ENCODE data around the gene NRXN3. TPM values are rescaled to one million over a fixed set of nuclear protein-coding genes. Genes with fewer than 3 reads are reported as not detected.

Gene NRXN3
- total and polyA plus RNA-seq, 7 donors, result 0.06 to 0.74 (median 0.15) TPM

DNA sequence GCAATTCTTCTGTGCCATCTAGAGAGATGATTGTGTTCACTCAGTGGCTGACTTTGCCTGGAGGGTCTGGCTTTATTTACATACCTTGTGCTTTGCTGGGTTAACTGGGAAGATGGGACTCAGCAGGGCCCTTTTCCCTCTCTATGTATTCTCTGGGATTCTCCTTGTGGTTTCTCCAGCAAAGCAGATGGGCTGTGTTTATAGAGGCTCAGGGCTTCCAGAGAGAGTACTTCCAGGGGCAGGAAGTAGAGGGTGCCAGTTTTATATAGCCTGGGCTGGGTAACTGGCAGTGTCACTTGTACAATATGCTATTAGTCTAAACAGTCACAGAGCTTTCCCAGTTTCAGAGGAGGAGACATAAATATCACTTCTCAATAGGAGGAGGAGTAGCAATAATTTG lies 1531.2 kb downstream of the NRXN3 start:
- ATAC-seq, result no peak
- TF ChIP-seq, protein P1, sequence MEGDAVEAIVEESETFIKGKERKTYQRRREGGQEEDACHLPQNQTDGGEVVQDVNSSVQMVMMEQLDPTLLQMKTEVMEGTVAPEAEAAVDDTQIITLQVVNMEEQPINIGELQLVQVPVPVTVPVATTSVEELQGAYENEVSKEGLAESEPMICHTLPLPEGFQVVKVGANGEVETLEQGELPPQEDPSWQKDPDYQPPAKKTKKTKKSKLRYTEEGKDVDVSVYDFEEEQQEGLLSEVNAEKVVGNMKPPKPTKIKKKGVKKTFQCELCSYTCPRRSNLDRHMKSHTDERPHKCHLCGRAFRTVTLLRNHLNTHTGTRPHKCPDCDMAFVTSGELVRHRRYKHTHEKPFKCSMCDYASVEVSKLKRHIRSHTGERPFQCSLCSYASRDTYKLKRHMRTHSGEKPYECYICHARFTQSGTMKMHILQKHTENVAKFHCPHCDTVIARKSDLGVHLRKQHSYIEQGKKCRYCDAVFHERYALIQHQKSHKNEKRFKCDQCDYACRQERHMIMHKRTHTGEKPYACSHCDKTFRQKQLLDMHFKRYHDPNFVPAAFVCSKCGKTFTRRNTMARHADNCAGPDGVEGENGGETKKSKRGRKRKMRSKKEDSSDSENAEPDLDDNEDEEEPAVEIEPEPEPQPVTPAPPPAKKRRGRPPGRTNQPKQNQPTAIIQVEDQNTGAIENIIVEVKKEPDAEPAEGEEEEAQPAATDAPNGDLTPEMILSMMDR (IDR thresholded peaks at IDR 0.05), result no peak

DNA sequence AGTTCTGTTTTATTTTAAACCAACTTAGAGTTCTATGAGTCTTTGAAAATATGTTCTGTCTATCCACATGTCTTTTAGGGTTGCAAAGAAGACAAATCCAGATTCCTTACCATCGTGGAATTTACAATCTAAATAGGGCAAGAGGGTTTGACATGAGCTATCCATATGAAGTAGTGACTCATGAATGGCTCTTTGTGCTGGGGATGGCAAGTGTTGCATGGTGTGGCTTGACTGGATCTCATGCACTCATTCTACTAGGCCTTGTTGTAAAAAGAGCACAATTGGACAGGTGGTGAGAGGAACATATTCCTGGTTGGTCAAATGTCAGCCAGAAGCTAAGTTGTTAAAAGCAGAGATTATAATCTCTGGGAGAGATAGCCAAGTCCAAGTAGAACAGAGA lies 1532.0 kb downstream of the NRXN3 start:
- H3K9me3 ChIP-seq, result no peaks in the 10 kb centered on the region
- TF ChIP-seq, protein P1 (IDR thresholded peaks at IDR 0.05), result no peak
- peaks cover 5% of the 10 kb centered on the region for H3K4me1 ChIP-seq
- intact Hi-C loops (cut with DNase I), result no loop called here
- H3K27ac ChIP-seq, result no peak overlapping the region
- DNase-seq, result no peak
- ATAC-seq, result no peak
- H3K36me3 ChIP-seq (ENCODE audit: insufficient read depth in 1 of 2, low read depth in 1 of 2), result no peaks in the 10 kb centered on the region
- H3K27me3 ChIP-seq (ENCODE audit: insufficient read depth in 3 of 3, low read length in 2 of 3), result no peaks in the 10 kb centered on the region
- no peak overlapping the region for H3K4me3 ChIP-seq
- WGBS, 3 donors, result 87 to 88% (median 88%) methylated on average over 1 of the region's 1 CpG

More for the DNA sequence above, 1531.2 kb downstream of the NRXN3 start:
- intact Hi-C loops (cut with DNase I), result no loop called here
- Histone ChIP-seq H3K4me3 (no peak overlapping the region), H3K27me3 (ENCODE audit: insufficient read depth in 3 of 3, low read length in 2 of 3) (no peaks in the 10 kb centered on the region), H3K4me1 (peaks cover 4% of the 10 kb centered on the region), H3K9me3 (no peaks in the 10 kb centered on the region), H3K27ac (no peak overlapping the region), H3K36me3 (ENCODE audit: insufficient read depth in 1 of 2, low read depth in 1 of 2) (no peaks in the 10 kb centered on the region)
- no peak for DNase-seq

DNA sequence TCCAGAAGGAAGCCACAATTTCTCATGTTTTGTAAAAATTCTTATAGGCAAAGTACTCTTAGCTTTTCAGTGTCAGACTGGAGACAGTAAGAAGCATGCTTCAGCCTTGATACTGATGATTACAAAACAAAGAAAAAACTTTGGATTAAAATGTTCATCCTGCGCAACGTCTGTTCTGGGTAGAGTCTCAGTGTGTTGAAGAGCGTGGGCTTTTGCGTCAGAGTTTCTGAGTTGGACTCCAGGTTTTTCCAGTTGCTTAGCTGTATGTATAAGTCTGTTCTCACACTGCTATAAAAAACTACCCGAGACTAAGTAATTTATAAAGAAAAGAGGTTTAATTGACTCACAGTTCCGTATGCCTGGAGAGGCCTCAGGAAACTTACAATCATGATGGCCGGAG lies 1533.0 kb downstream of the NRXN3 start:
- no peak for DNase-seq
- no peak overlapping the region for H3K4me3 ChIP-seq
- intact Hi-C loops (cut with DNase I), result no loop called here
- no peak overlapping the region for H3K27ac ChIP-seq
- TF ChIP-seq, protein P1 (IDR thresholded peaks at IDR 0.05), result no peak
- H3K27me3 ChIP-seq (ENCODE audit: insufficient read depth in 3 of 3, low read length in 2 of 3), result no peaks in the 10 kb centered on the region
- H3K4me1 ChIP-seq, result peaks cover 5% of the 10 kb centered on the region
- no peaks in the 10 kb centered on the region for H3K36me3 ChIP-seq (ENCODE audit: insufficient read depth in 1 of 2, low read depth in 1 of 2)
- 94 to 97% (median 95%) methylated on average over 7 of the region's 7 CpGs for WGBS, 3 donors
- ATAC-seq, result no peak
- H3K9me3 ChIP-seq, result no peaks in the 10 kb centered on the region

DNA sequence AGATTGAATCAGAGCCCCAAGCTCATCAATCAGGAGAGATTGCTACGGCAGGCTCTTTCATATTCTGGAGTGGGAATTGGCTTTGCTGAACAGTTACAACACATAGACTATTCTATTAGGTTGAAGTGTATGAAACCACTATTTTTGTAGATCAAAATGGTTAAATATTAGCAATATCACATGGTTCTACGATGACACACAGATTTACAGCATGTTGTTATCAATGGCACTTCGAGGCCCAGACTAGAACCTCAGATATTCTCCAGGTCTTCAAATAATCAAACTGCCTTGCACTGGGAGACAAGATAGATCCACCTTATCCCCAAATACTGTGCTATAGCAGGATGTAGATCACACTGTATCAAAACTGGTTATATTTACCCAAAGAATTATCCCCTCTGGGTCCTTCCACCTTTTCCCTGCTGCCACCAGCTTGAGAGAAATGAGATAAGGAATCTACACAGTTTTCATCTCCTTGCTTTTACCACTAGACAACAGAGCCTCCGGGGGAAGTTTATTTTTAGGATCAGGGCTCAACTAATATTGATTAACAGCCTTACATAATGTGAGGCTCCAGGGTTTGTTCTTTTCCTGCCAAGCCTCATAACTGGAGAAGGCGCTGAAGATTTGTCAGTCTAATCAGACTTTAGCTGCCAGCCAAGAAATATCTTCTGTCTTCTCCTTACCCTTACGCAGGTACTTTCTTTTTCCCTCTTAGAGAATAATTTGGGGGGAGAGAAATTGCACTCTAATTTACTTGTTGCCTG lies 1534.1 kb downstream of the NRXN3 start:
- TF ChIP-seq, protein P1 (IDR thresholded peaks at IDR 0.05), result no peak
- no peaks in the 10 kb centered on the region for H3K9me3 ChIP-seq
- ATAC-seq (no peak), DNase-seq (no peak)
- WGBS, 3 donors, result 56 to 62% (median 61%) methylated on average over 6 of the region's 6 CpGs
- peaks cover 5% of the 10 kb centered on the region for H3K4me1 ChIP-seq
- no peaks in the 10 kb centered on the region for H3K27me3 ChIP-seq (ENCODE audit: insufficient read depth in 3 of 3, low read length in 2 of 3)
- H3K4me3 ChIP-seq, result no peak overlapping the region
- H3K36me3 ChIP-seq (ENCODE audit: insufficient read depth in 1 of 2, low read depth in 1 of 2), result no peaks in the 10 kb centered on the region
- intact Hi-C loops (cut with DNase I), result no loop called here
- no peak overlapping the region for H3K27ac ChIP-seq

Measured in psoas muscle (tissue), 8 donors.